ENCODE results near the gene GRM8. TPM values are rescaled to one million over a fixed set of nuclear protein-coding genes. Genes with fewer than 3 reads are reported as not detected.

The GRM8 gene
- total and polyA plus RNA-seq, 9 of the 15 experiments (the other 6 are each of a cell fraction or from before 2014, with no cell fraction given): 0.13 TPM; not detected in 7

GRCh38 chr7:127154101-127154500 is 98.6 kb downstream of the GRM8 start:
- POLR2A ChIA-PET: no interaction called here
- WGBS (ENCODE audit: insufficient coverage, low coverage, missing lambda C conversion rate): 0% methylated on average over 3 of the region's 3 CpGs
- Histone ChIP-seq H3K27ac (ENCODE audit: extremely low read depth, low read depth, low read length) (no peak overlapping the region), H4K20me1 (replicated peaks; ENCODE audit: control insufficient read depth, insufficient read depth, low read length) (no peaks in the 10 kb centered on the region), H3K36me3 (ENCODE audit: control insufficient read depth, insufficient read depth, low read length) (no peaks in the 10 kb centered on the region), H3K9ac (ENCODE audit: insufficient read depth in 1 of 2, low read depth in 2 of 2, low read length in 2 of 2) (no peak overlapping the region), H3K4me3 (no peak overlapping the region), H3K4me1 (replicated peaks in 1 of 2; ENCODE audit: control insufficient read depth in 2 of 2, insufficient read depth in 2 of 2, low read length in 2 of 2) (no peaks in the 10 kb centered on the region), H3K9me3 (replicated peaks; ENCODE audit: control insufficient read depth, insufficient read depth, low read depth, low read length) (no peaks in the 10 kb centered on the region), H3K4me2 (ENCODE audit: insufficient read depth, low read length) (no peak overlapping the region), H3K27me3 (ENCODE audit: control insufficient read depth in 2 of 2, insufficient read depth in 2 of 2, low read length in 2 of 2) (no peaks in the 10 kb centered on the region), H2AFZ (ENCODE audit: low read depth, low read length) (no peak overlapping the region), H3K9me1 (ENCODE audit: control insufficient read depth, insufficient read depth, low read length) (no peaks in the 10 kb centered on the region), H3K79me2 (ENCODE audit: control insufficient read depth, insufficient read depth, low read length) (no peaks in the 10 kb centered on the region)
- in situ Hi-C loops (cut with MboI) (no loop called here), intact Hi-C loops (cut with micrococcal nuclease) (no loop called here)
- DNase-seq (ENCODE audit: extremely low read depth in 1 of 4, low spot score in 3 of 4) (no peak), ATAC-seq (no peak), FAIRE-seq (no peak)
- CTCF ChIA-PET (ENCODE audit: low intra/inter-chr PET ratio): no interaction called here
- TF ChIP-seq ZBTB11 (CRISPR knock-in tag; IDR thresholded peaks at IDR 0.05) (no peak), SMARCA4 (IDR thresholded peaks at IDR 0.05) (no peak), HNRNPK (IDR thresholded peaks at IDR 0.05; ENCODE audit: low read depth, low read length, poor library complexity, severe bottlenecking) (no peak), CXXC5 (CRISPR knock-in tag; IDR thresholded peaks at IDR 0.05) (no peak), KDM1A (IDR thresholded peaks at IDR 0.05) (no peak), SMARCC2 (IDR thresholded peaks at IDR 0.05; ENCODE audit: low read depth) (no peak), ATF3 (IDR thresholded peaks at IDR 0.05) (no peak), ATF3 (CRISPR knock-in tag; conservative IDR thresholded peaks at IDR 0.05) (no peak), ZNF347 (CRISPR knock-in tag; IDR thresholded peaks at IDR 0.05; ENCODE audit: low read depth) (no peak), ZHX1 (conservative IDR thresholded peaks at IDR 0.05; ENCODE audit: low read length) (no peak), ZNF121 (CRISPR knock-in tag; conservative IDR thresholded peaks at IDR 0.05) (no peak), KDM2B (CRISPR knock-in tag; IDR thresholded peaks at IDR 0.05) (no peak), GATA2 (CRISPR knock-in tag; IDR thresholded peaks at IDR 0.05) (no peak)
- BruUV-seq (replicated peaks): no TSS peak

Data from K562 (cell line).